Measurements from ENCODE around the gene PLEKHH1.

Gene PLEKHH1

GRCh38 chr14:67564236-67564635 is 31.1 kb downstream of the PLEKHH1 start:
- TF ChIP-seq CTCF (IDR thresholded peaks at IDR 0.05; ENCODE audit: borderline replicate concordance, control extremely low read depth, extremely low read depth, insufficient read depth, missing control alignments) = no peak
- DNase-seq (ENCODE audit: low spot score) = no peak
- in situ Hi-C loops (cut with MboI; ENCODE audit: low sequenced_read_pairs, unreplicated experiment) = no loop called here

- in situ Hi-C loops (cut with MboI; ENCODE audit: low sequenced_read_pairs, unreplicated experiment) = no loop called here
Measured at GRCh38 chr14:67566908-67567307, 33.8 kb downstream of the PLEKHH1 start.

GRCh38 chr14:67567654-67568053 is 34.6 kb downstream of the PLEKHH1 start:
- DNase-seq (ENCODE audit: low spot score) = no peak
- no peak for TF ChIP-seq CTCF (IDR thresholded peaks at IDR 0.05; ENCODE audit: borderline replicate concordance, control extremely low read depth, extremely low read depth, insufficient read depth, missing control alignments)
- in situ Hi-C loops (cut with MboI; ENCODE audit: low sequenced_read_pairs, unreplicated experiment) = no loop called here

More at GRCh38 chr14:67566908-67567307, 33.8 kb downstream of the PLEKHH1 start:
- no peak for TF ChIP-seq CTCF (IDR thresholded peaks at IDR 0.05; ENCODE audit: borderline replicate concordance, control extremely low read depth, extremely low read depth, insufficient read depth, missing control alignments)
- DNase-seq (ENCODE audit: low spot score) = no peak

- TF ChIP-seq CTCF (IDR thresholded peaks at IDR 0.05; ENCODE audit: borderline replicate concordance, control extremely low read depth, extremely low read depth, insufficient read depth, missing control alignments) = no peak
- DNase-seq (ENCODE audit: low spot score) = no peak
- in situ Hi-C loops (cut with MboI; ENCODE audit: low sequenced_read_pairs, unreplicated experiment) = no loop called here
Measured at GRCh38 chr14:67569011-67569650, 36.0 kb downstream of the PLEKHH1 start.

- no peak for DNase-seq (ENCODE audit: low spot score)
- in situ Hi-C loops (cut with MboI; ENCODE audit: low sequenced_read_pairs, unreplicated experiment) = no loop called here
- TF ChIP-seq CTCF (IDR thresholded peaks at IDR 0.05; ENCODE audit: borderline replicate concordance, control extremely low read depth, extremely low read depth, insufficient read depth, missing control alignments) = no peak
Measured at GRCh38 chr14:67569651-67570290, 36.7 kb downstream of the PLEKHH1 start.

GRCh38 chr14:67570453-67570852 is 37.4 kb downstream of the PLEKHH1 start:
- DNase-seq (ENCODE audit: low spot score) = no peak
- TF ChIP-seq CTCF (IDR thresholded peaks at IDR 0.05; ENCODE audit: borderline replicate concordance, control extremely low read depth, extremely low read depth, insufficient read depth, missing control alignments) = no peak
- in situ Hi-C loops (cut with MboI; ENCODE audit: low sequenced_read_pairs, unreplicated experiment) = no loop called here

All from GM13976 (cell line).